Measurements from ENCODE around the gene NOXA1. TPM values are rescaled to one million over a fixed set of nuclear protein-coding genes. Genes with fewer than 3 reads are reported as not detected.
A peak's percentile ranks its signal among the peaks of the same experiment; 100 is the strongest.

Gene NOXA1
- total RNA-seq, 1 donor from 2014 or later: 0.50 TPM

- peaks cover 12% of the 10 kb centered on the region for H3K4me1 Mint-ChIP-seq (ENCODE audit: low read depth, unreplicated experiment)
- H2AFZ ChIP-seq (ENCODE audit: low read depth, low read length): no peak overlapping the region
- no peak overlapping the region for H3K27ac Mint-ChIP-seq (ENCODE audit: unreplicated experiment)
- H3K27me3 Mint-ChIP-seq (ENCODE audit: low read depth, unreplicated experiment): no peaks in the 10 kb centered on the region
- H3K27ac ChIP-seq (ENCODE audit: low read depth, low read length): peak overlapping the region; percentile 47
- DNase-seq (ENCODE audit: low read depth) (no peak), FAIRE-seq (no peak)
- peaks cover 6% of the 10 kb centered on the region for H3K79me2 ChIP-seq (ENCODE audit: insufficient read depth, low read length)
- no peak overlapping the region for H3K9ac ChIP-seq (ENCODE audit: low read length)
- no peak overlapping the region for H3K4me3 Mint-ChIP-seq (ENCODE audit: unreplicated experiment)
- H3K27me3 ChIP-seq (ENCODE audit: insufficient read depth, low read length): no peaks in the 10 kb centered on the region
- H3K36me3 ChIP-seq (ENCODE audit: insufficient read depth, low read length): no peaks in the 10 kb centered on the region
- peak overlapping the region; percentile 80 for H3K4me2 ChIP-seq (ENCODE audit: low read length)
- H3K4me1 ChIP-seq (ENCODE audit: insufficient read depth, low read length): peaks cover 28% of the 10 kb centered on the region
- H3K4me3 ChIP-seq (ENCODE audit: insufficient read depth, low read depth, low read length): no peak overlapping the region
- H4K20me1 ChIP-seq (ENCODE audit: insufficient read depth, low read length): peaks cover 10% of the 10 kb centered on the region
- no peaks in the 10 kb centered on the region for H3K36me3 Mint-ChIP-seq (ENCODE audit: low read depth, unreplicated experiment)
- H3K9me3 ChIP-seq (ENCODE audit: insufficient read depth, low read depth, low read length): no peaks in the 10 kb centered on the region
- no peak for TF ChIP-seq EZH2 (IDR thresholded peaks at IDR 0.05; ENCODE audit: insufficient read depth, low read length)
- no peak for TF ChIP-seq CTCF (IDR thresholded peaks at IDR 0.05; ENCODE audit: insufficient read depth, low read depth, low read length)
- H3K9me3 Mint-ChIP-seq (ENCODE audit: unreplicated experiment): no peaks in the 10 kb centered on the region
These were observed 10.8 kb upstream of the NOXA1 start for GRCh38 chr9:137412431-137412830.

GRCh38 chr9:137415451-137415850 lies 7.7 kb upstream of the NOXA1 start:
- peaks cover 6% of the 10 kb centered on the region for H3K79me2 ChIP-seq (ENCODE audit: insufficient read depth, low read length)
- peaks cover 10% of the 10 kb centered on the region for H3K4me1 Mint-ChIP-seq (ENCODE audit: low read depth, unreplicated experiment)

More at GRCh38 chr9:137415451-137415850, 7.7 kb upstream of the NOXA1 start:
- H3K27ac Mint-ChIP-seq (ENCODE audit: unreplicated experiment): no peak overlapping the region
- H3K9me3 Mint-ChIP-seq (ENCODE audit: unreplicated experiment): no peaks in the 10 kb centered on the region
- TF ChIP-seq EZH2 (IDR thresholded peaks at IDR 0.05; ENCODE audit: insufficient read depth, low read length) (no peak), CTCF (IDR thresholded peaks at IDR 0.05; ENCODE audit: insufficient read depth, low read depth, low read length) (no peak)
- no peaks in the 10 kb centered on the region for H3K27me3 Mint-ChIP-seq (ENCODE audit: low read depth, unreplicated experiment)
- Histone ChIP-seq H3K27me3 (ENCODE audit: insufficient read depth, low read length) (no peaks in the 10 kb centered on the region), H3K9ac (ENCODE audit: low read length) (no peak overlapping the region), H3K4me2 (ENCODE audit: low read length) (no peak overlapping the region), H3K9me3 (ENCODE audit: insufficient read depth, low read depth, low read length) (no peaks in the 10 kb centered on the region), H3K27ac (ENCODE audit: low read depth, low read length) (no peak overlapping the region), H3K36me3 (ENCODE audit: insufficient read depth, low read length) (no peaks in the 10 kb centered on the region), H2AFZ (ENCODE audit: low read depth, low read length) (no peak overlapping the region), H3K4me3 (ENCODE audit: insufficient read depth, low read depth, low read length) (no peak overlapping the region), H4K20me1 (ENCODE audit: insufficient read depth, low read length) (peaks cover 6% of the 10 kb centered on the region), H3K4me1 (ENCODE audit: insufficient read depth, low read length) (peaks cover 23% of the 10 kb centered on the region)
- no peaks in the 10 kb centered on the region for H3K36me3 Mint-ChIP-seq (ENCODE audit: low read depth, unreplicated experiment)
- H3K4me3 Mint-ChIP-seq (ENCODE audit: unreplicated experiment): no peak overlapping the region
- no peak for FAIRE-seq
- no peak for DNase-seq (ENCODE audit: low read depth)
